Heart left ventricle (tissue), 13 donors: Measurements from ENCODE around the gene CYP2R1.

Experiments used
- POLR2A ChIP-seq, 2 donors: fragments of 450-650 bp; IDR thresholded peaks; one replicate each; pipeline ENCODE4 v1.6.1; 2017; ENCODE audit warnings: antibody characterized with exemption in 2 of 2, mild to moderate bottlenecking in 2 of 2, moderate library complexity in 2 of 2
- TF ChIP-seq, protein P1 (sequence below), 12 donors: fragments of 200-600 bp; sonication (generic) in 4 of 12; IDR thresholded peaks; one replicate each; pipeline versions ENCODE4 v1.5.0 to v1.8.0; 2018 to 2022; ENCODE audit warnings: antibody characterized with exemption in 12 of 12, mild to moderate bottlenecking in 5 of 12
- donor health status: ischemic (EF 13 %, LVEDD 7.1; RV severe dilation, severe dysfunction).
- donor health status: DM: no; HTN: yes; CAD: no.
- donor health status: DM: no; HTN: no; CAD: no.
- donor health status: ischemic (EF 25% LVEDD 6.9; RV normal size, moderate dysfunction).
- donor health status: ischemic (EF 25% LVEDD 5.7; RV mildly dilated, moderate dysfunction).
- donor health status: ischemic (EF 35%, LVEDD 5.7; RV mildly dilated, moderate dysfunction).
- donor health status: nonischemic (EF 11% LVEDD 7.7; RV severe dilation, severe dysfunction).
- donor health status: DM: yes; HTN: yes; CAD: no.
- donor health status: PGD.
- donor health status: ischemic (EF 29% LVEDD 5.4; RV normal size, mild dysfunction).
- donor health status: nonischemic (EF 23%, LVEDD 6.1; RV moderate dilation, normal function).

GRCh38 chr11:14872032-14872431 is 20.0 kb downstream of the CYP2R1 start:
- TF ChIP-seq, protein P1, sequence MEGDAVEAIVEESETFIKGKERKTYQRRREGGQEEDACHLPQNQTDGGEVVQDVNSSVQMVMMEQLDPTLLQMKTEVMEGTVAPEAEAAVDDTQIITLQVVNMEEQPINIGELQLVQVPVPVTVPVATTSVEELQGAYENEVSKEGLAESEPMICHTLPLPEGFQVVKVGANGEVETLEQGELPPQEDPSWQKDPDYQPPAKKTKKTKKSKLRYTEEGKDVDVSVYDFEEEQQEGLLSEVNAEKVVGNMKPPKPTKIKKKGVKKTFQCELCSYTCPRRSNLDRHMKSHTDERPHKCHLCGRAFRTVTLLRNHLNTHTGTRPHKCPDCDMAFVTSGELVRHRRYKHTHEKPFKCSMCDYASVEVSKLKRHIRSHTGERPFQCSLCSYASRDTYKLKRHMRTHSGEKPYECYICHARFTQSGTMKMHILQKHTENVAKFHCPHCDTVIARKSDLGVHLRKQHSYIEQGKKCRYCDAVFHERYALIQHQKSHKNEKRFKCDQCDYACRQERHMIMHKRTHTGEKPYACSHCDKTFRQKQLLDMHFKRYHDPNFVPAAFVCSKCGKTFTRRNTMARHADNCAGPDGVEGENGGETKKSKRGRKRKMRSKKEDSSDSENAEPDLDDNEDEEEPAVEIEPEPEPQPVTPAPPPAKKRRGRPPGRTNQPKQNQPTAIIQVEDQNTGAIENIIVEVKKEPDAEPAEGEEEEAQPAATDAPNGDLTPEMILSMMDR (IDR thresholded peaks at IDR 0.05), result no peak
- TF ChIP-seq POLR2A (IDR thresholded peaks at IDR 0.05), result no peak
